ENCODE results near the gene MIF.

GRCh38 chr22:23903328-23903971 is 9.3 kb downstream of the MIF start:
- TF ChIP-seq CTCF (IDR thresholded peaks at IDR 0.05; ENCODE audit: low read depth, low read length), result no peak
- TF ChIP-seq POLR2A (IDR thresholded peaks at IDR 0.05; ENCODE audit: extremely low read depth, insufficient read length), result no peak
- no peak for TF ChIP-seq MYC (IDR thresholded peaks at IDR 0.05; ENCODE audit: low read depth, low read length)
